ENCODE results near the gene PLCL2. TPM values are rescaled to one million over a fixed set of nuclear protein-coding genes. Genes with fewer than 3 reads are reported as not detected.

Gene PLCL2
- total RNA-seq, 1 experiment from 2014 or later, result 0.51 TPM

DNA sequence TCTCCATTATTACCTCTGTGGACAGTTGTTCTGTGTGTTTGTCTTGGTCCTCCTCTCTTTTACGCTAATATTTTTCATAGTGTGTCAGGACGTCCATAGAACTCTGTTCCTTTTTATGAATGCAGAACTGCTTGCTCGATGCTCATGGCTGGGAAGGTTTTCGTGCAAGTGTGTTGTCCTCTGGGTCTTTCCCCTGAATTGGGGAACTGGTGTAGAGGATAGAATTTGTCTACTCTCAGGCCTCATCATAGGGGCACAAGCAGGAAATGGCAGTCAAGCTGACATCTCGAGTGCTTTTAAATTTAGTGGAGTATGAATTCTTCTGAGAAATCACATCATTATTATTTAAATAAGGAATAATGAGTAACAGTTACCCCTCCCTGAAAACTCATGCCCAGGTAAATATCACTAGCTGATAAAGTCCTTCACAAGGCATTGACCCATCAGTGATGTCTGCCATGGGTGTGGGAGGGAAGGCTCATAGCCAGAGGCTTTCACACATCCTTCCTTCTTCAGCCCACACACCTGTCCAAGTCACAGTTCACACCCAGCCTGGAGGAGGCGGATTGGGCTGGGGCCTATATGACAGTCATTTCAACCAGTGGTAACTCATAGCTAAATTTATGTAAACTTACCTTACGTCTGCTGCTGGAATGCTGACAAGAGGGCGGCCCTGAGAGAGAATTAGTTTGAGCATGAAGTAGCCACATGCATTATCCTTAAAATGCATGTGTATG, 226.1 kb downstream of the PLCL2 start:
- Mint-ChIP-seq H3K4me1 (ENCODE audit: insufficient read depth, unreplicated experiment) (no peaks in the 10 kb centered on the region), H3K36me3 (ENCODE audit: insufficient read depth, unreplicated experiment) (no peaks in the 10 kb centered on the region), H3K27ac (ENCODE audit: low read depth, unreplicated experiment) (no peak overlapping the region), H3K27me3 (ENCODE audit: insufficient read depth, unreplicated experiment) (no peaks in the 10 kb centered on the region), H3K4me3 (ENCODE audit: unreplicated experiment) (no peak overlapping the region), H3K9me3 (ENCODE audit: unreplicated experiment) (no peaks in the 10 kb centered on the region)
- intact Hi-C loops (cut with micrococcal nuclease), result no loop called here
- no TSS peak for BruUV-seq (replicated peaks)
- ChIA-PET POLR2A (interaction anchor here (0.5 to 0.7 kb wide), 2 partner anchors 20 to 23 kb away, joined by 3 read pairs; no protein-coding TSS in a partner anchor), CTCF (interaction anchor here (0.6 kb wide), 1 partner anchor 31 kb away, joined by 3 read pairs; no protein-coding TSS in a partner anchor)
- TF ChIP-seq, protein P1, sequence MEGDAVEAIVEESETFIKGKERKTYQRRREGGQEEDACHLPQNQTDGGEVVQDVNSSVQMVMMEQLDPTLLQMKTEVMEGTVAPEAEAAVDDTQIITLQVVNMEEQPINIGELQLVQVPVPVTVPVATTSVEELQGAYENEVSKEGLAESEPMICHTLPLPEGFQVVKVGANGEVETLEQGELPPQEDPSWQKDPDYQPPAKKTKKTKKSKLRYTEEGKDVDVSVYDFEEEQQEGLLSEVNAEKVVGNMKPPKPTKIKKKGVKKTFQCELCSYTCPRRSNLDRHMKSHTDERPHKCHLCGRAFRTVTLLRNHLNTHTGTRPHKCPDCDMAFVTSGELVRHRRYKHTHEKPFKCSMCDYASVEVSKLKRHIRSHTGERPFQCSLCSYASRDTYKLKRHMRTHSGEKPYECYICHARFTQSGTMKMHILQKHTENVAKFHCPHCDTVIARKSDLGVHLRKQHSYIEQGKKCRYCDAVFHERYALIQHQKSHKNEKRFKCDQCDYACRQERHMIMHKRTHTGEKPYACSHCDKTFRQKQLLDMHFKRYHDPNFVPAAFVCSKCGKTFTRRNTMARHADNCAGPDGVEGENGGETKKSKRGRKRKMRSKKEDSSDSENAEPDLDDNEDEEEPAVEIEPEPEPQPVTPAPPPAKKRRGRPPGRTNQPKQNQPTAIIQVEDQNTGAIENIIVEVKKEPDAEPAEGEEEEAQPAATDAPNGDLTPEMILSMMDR (IDR thresholded peaks at IDR 0.05; ENCODE audit: unreplicated experiment), result no peak
- DNase-seq (ENCODE audit: unreplicated experiment), result no peak

DNA sequence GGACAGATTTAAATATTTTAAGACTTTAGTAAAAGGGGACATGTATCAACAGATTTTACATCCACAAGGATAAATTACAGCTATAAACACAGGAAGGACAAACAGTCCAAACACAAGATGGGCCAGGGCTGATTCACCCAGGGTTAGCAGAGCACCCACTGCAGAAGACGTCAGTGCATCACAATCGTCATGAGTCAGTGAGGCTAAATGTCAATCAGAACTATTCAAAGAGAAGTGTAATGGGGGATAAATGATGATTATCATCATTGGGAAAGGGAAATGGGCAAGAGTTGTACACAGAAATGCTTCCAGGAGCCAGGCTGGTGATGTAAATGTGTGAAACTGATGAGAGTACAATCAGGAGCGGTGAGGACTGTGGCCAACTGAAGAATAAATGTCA, 226.8 kb downstream of the PLCL2 start:
- Mint-ChIP-seq H3K36me3 (ENCODE audit: insufficient read depth, unreplicated experiment) (no peaks in the 10 kb centered on the region), H3K9me3 (ENCODE audit: unreplicated experiment) (no peaks in the 10 kb centered on the region), H3K27ac (ENCODE audit: low read depth, unreplicated experiment) (no peak overlapping the region), H3K4me1 (ENCODE audit: insufficient read depth, unreplicated experiment) (no peaks in the 10 kb centered on the region), H3K27me3 (ENCODE audit: insufficient read depth, unreplicated experiment) (no peaks in the 10 kb centered on the region), H3K4me3 (ENCODE audit: unreplicated experiment) (no peak overlapping the region)
- peak; percentile 10 for DNase-seq (ENCODE audit: unreplicated experiment)
- ChIA-PET CTCF (interaction anchor here (0.6 kb wide), 1 partner anchor 31 kb away, joined by 3 read pairs; no protein-coding TSS in a partner anchor), POLR2A (no interaction called here)
- TF ChIP-seq, protein P1 (IDR thresholded peaks at IDR 0.05; ENCODE audit: unreplicated experiment), result no peak
- intact Hi-C loops (cut with micrococcal nuclease), result no loop called here
- BruUV-seq (replicated peaks), result no TSS peak

DNA sequence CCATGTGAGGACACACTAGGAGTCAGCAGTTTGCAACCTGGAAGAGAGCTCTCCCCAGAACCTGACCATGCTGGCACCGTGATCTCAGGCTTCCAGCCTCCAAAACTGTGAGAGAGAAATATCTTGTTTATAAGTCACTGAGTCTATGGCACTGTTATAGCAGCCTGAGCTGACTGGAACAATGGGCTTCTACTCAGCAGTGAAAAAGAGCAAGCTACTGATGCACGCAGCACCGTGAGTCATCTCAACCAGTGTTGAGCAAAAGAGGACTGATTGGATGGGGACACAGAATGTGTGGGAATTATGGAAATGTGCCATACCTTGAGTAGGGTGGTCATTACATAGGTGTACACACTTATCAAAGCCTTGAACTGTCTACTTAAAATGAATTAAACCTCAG, 230.4 kb downstream of the PLCL2 start:
- ChIA-PET POLR2A (no interaction called here), CTCF (interaction anchor here (0.5 kb wide), 1 partner anchor 298 kb away, joined by 3 read pairs; no protein-coding TSS in a partner anchor)
- Mint-ChIP-seq H3K27ac (ENCODE audit: low read depth, unreplicated experiment) (no peak overlapping the region), H3K27me3 (ENCODE audit: insufficient read depth, unreplicated experiment) (no peaks in the 10 kb centered on the region), H3K36me3 (ENCODE audit: insufficient read depth, unreplicated experiment) (no peaks in the 10 kb centered on the region), H3K4me1 (ENCODE audit: insufficient read depth, unreplicated experiment) (no peaks in the 10 kb centered on the region), H3K4me3 (ENCODE audit: unreplicated experiment) (no peak overlapping the region), H3K9me3 (ENCODE audit: unreplicated experiment) (peaks cover 7% of the 10 kb centered on the region)
- DNase-seq (ENCODE audit: unreplicated experiment), result peak; percentile 48
- intact Hi-C loops (cut with micrococcal nuclease), result no loop called here
- TF ChIP-seq, protein P1 (IDR thresholded peaks at IDR 0.05; ENCODE audit: unreplicated experiment), result no peak
- BruUV-seq (replicated peaks), result no TSS peak

DNA sequence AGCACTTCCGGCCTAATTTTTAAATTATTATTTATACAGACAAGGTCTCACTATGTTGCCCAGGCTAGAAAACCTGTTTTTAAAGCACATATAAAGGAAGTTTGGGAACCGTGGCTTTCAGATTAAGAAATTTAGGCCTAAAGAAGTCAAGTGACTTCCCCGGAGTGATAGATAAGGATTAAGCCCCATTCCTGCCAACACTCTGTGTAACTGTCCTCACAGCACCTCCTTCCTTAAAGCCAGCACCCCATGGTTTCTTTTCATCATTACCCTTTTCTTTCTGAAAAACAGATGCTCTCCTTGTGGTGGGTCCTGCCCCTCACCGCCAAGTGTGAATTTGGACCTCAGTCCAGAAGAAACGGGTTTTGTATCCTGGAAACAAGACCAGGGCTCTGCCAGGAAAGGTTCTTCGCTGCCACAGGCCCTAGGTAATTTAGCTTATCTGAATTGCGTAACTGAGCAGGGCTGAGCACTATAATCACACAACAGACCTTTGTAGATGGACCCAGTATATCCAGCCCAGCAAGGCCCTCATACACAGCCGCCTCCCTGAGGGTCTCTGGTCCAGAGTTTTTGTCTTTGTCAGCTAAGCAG, 231.3 kb downstream of the PLCL2 start:
- intact Hi-C loops (cut with micrococcal nuclease), result no loop called here
- peaks cover 7% of the 10 kb centered on the region for H3K9me3 Mint-ChIP-seq (ENCODE audit: unreplicated experiment)
- H3K27ac Mint-ChIP-seq (ENCODE audit: low read depth, unreplicated experiment), result no peak overlapping the region
- TF ChIP-seq, protein P1 (IDR thresholded peaks at IDR 0.05; ENCODE audit: unreplicated experiment), result no peak
- ChIA-PET POLR2A (interaction anchor here (0.7 kb wide), 1 partner anchor 116 kb away, joined by 3 read pairs; no protein-coding TSS in a partner anchor), CTCF (no interaction called here)
- DNase-seq (ENCODE audit: unreplicated experiment), result no peak
- no peaks in the 10 kb centered on the region for H3K36me3 Mint-ChIP-seq (ENCODE audit: insufficient read depth, unreplicated experiment)
- H3K27me3 Mint-ChIP-seq (ENCODE audit: insufficient read depth, unreplicated experiment), result no peaks in the 10 kb centered on the region
- H3K4me1 Mint-ChIP-seq (ENCODE audit: insufficient read depth, unreplicated experiment), result no peaks in the 10 kb centered on the region
- no TSS peak for BruUV-seq (replicated peaks)
- no peak overlapping the region for H3K4me3 Mint-ChIP-seq (ENCODE audit: unreplicated experiment)

Measured in MCF 10A (cell line).